ENCODE data around the gene RNU5B-1. TPM values are rescaled to one million over a fixed set of nuclear protein-coding genes. Genes with fewer than 3 reads are reported as not detected.

RNU5B-1 gene
- total and polyA plus RNA-seq, 7 donors: not detected

GRCh38 chr15:65286069-65286703, 18.3 kb upstream of the RNU5B-1 start:
- H3K4me1 ChIP-seq: peaks cover 0 to 23% (median 20%) of the 10 kb centered on the region in 4 donors
- H3K27ac ChIP-seq: peak overlapping the region; percentile 85 to 92 (median 90)
- H3K27me3 ChIP-seq: no peaks in the 10 kb centered on the region
- no peak for DNase-seq
- intact Hi-C loops (cut with DNase I): loop anchor here (1.0 kb wide), 1 partner anchor 102 kb away; no protein-coding TSS in a partner anchor
- H3K36me3 ChIP-seq: no peaks in the 10 kb centered on the region
- peak overlapping the region; percentile 60 to 76 (median 70) for H3K4me3 ChIP-seq
- no peaks in the 10 kb centered on the region for H3K9me3 ChIP-seq
- 0 to 1% methylated on average over 52 of the region's 52 CpGs for WGBS, 2 donors
- TF ChIP-seq POLR2A (IDR thresholded peaks at IDR 0.05) (no peak), CTCF (IDR thresholded peaks at IDR 0.05) (no peak), EP300 (IDR thresholded peaks at IDR 0.05) (no peak), POLR2AphosphoS5 (IDR thresholded peaks at IDR 0.05) (no peak)

- Histone ChIP-seq H3K4me1 (peaks cover 0 to 23% (median 20%) of the 10 kb centered on the region in 4 donors), H3K36me3 (no peaks in the 10 kb centered on the region), H3K4me3 (peak within 1 kb of the TSS; percentile 60 to 76 (median 70)), H3K27me3 (no peaks in the 10 kb centered on the region), H3K9me3 (no peaks in the 10 kb centered on the region), H3K27ac (peak within 1 kb of the TSS; percentile 85 to 92 (median 90))
- intact Hi-C loops (cut with DNase I): loop anchor here (1.0 kb wide), 1 partner anchor 103 kb away; no protein-coding TSS in a partner anchor
- peak; percentile 96 for DNase-seq
- TF ChIP-seq CTCF (IDR thresholded peaks at IDR 0.05) (peak in 2 of 4 experiments; percentile 25 to 55), EP300 (IDR thresholded peaks at IDR 0.05) (no peak), POLR2A (IDR thresholded peaks at IDR 0.05) (peak; percentile 59 to 61), POLR2AphosphoS5 (IDR thresholded peaks at IDR 0.05) (peak; percentile 51 to 95 (median 86))
- WGBS, 2 donors: 2% methylated on average over 62 of the region's 62 CpGs
These were observed 17.6 kb upstream of the RNU5B-1 start, which contains the start of gene PARP16 for GRCh38 chr15:65286704-65287519. PARP16 (minus strand) TSS chr15:65286883; CDS start chr15:65286426, 457 bp downstream.

- no peak for TF ChIP-seq POLR2A (IDR thresholded peaks at IDR 0.05)
- TF ChIP-seq POLR2AphosphoS5 (IDR thresholded peaks at IDR 0.05): no peak
- TF ChIP-seq EP300 (IDR thresholded peaks at IDR 0.05): no peak
- no peak for TF ChIP-seq CTCF (IDR thresholded peaks at IDR 0.05)
- intact Hi-C loops (cut with DNase I): no loop called here
- no peaks in the 10 kb centered on the region for H3K36me3 ChIP-seq
- no peaks in the 10 kb centered on the region for H3K9me3 ChIP-seq
- no peaks in the 10 kb centered on the region for H3K27me3 ChIP-seq
- H3K4me3 ChIP-seq: no peak overlapping the region
- H3K27ac ChIP-seq: peak overlapping the region; percentile 85 to 92 (median 90)
- no peak for DNase-seq
- H3K4me1 ChIP-seq: peaks cover 0 to 23% (median 20%) of the 10 kb centered on the region in 4 donors
- WGBS, 2 donors: 89 to 94% methylated on average over 3 of the region's 3 CpGs
These were observed 17.0 kb upstream of the RNU5B-1 start for GRCh38 chr15:65287520-65287855.

- no peak overlapping the region for H3K27ac ChIP-seq
- no peak for TF ChIP-seq POLR2AphosphoS5 (IDR thresholded peaks at IDR 0.05)
- TF ChIP-seq EP300 (IDR thresholded peaks at IDR 0.05): no peak
- no peak for TF ChIP-seq CTCF (IDR thresholded peaks at IDR 0.05)
- no peak for TF ChIP-seq POLR2A (IDR thresholded peaks at IDR 0.05)
- intact Hi-C loops (cut with DNase I): no loop called here
- WGBS, 2 donors: 81 to 92% methylated on average over 7 of the region's 7 CpGs
- H3K9me3 ChIP-seq: no peaks in the 10 kb centered on the region
- no peaks in the 10 kb centered on the region for H3K36me3 ChIP-seq
- H3K4me3 ChIP-seq: no peak overlapping the region
- no peak for DNase-seq
- H3K4me1 ChIP-seq: peaks cover 0 to 23% (median 17%) of the 10 kb centered on the region in 4 donors
- H3K27me3 ChIP-seq: no peaks in the 10 kb centered on the region
These were observed 15.1 kb upstream of the RNU5B-1 start for GRCh38 chr15:65289261-65289854.

Data from sigmoid colon (tissue), 7 donors.